CD1c-positive myeloid dendritic cell (primary cell): Measurements from ENCODE around the gene MAP4K5.
"Not testable (repeated sequence)": the region's sequence is repeated elsewhere in the genome, so short reads cannot be mapped to it uniquely, and the experiment has no call there.

Source experiments
- DNase-seq: peaks from one replicate; pipeline ENCODE4 v3.0.0-alpha.2; 2016; ENCODE audit errors: extremely low spot score

Gene MAP4K5

GRCh38 chr14:50531595-50532501 lies 521 bp downstream of the MAP4K5 start:
- peak; percentile 19 for DNase-seq

GRCh38 chr14:50530794-50531365 lies 1.5 kb downstream of the MAP4K5 start:
- no peak for DNase-seq

- DNase-seq, result no peak
These were observed 2.0 kb downstream of the MAP4K5 start for GRCh38 chr14:50530358-50530757.

GRCh38 chr14:50529288-50530179 lies 2.8 kb downstream of the MAP4K5 start:
- DNase-seq, result no peak

GRCh38 chr14:50528000-50528399 lies 4.4 kb downstream of the MAP4K5 start:
- no peak for DNase-seq

GRCh38 chr14:50524731-50525515 lies 7.4 kb downstream of the MAP4K5 start:
- peak; percentile 66 for DNase-seq

GRCh38 chr14:50524060-50524459 lies 8.3 kb downstream of the MAP4K5 start:
- peak; percentile 23 for DNase-seq

GRCh38 chr14:50523271-50524041 lies 8.9 kb downstream of the MAP4K5 start:
- no peak for DNase-seq

- no peak for DNase-seq
These were observed 10.4 kb downstream of the MAP4K5 start for GRCh38 chr14:50521912-50522341.

GRCh38 chr14:50520947-50521815 lies 11.2 kb downstream of the MAP4K5 start:
- DNase-seq, result peak; percentile 16

- DNase-seq, result no peak
These were observed 16.3 kb downstream of the MAP4K5 start for GRCh38 chr14:50516091-50516490.

GRCh38 chr14:50512463-50512862 lies 19.9 kb downstream of the MAP4K5 start:
- DNase-seq, result no peak

GRCh38 chr14:50510157-50510556 lies 22.2 kb downstream of the MAP4K5 start:
- no peak for DNase-seq

GRCh38 chr14:50507078-50507477 lies 25.3 kb downstream of the MAP4K5 start:
- DNase-seq, result not testable (repeated sequence)

GRCh38 chr14:50501642-50502041 lies 30.7 kb downstream of the MAP4K5 start:
- DNase-seq, result no peak

GRCh38 chr14:50497351-50497750 lies 35.0 kb downstream of the MAP4K5 start:
- no peak for DNase-seq

GRCh38 chr14:50489851-50490250 lies 42.5 kb downstream of the MAP4K5 start:
- no peak for DNase-seq

GRCh38 chr14:50488521-50488920 lies 43.8 kb downstream of the MAP4K5 start:
- DNase-seq, result no peak

- DNase-seq, result no peak
These were observed 53.3 kb downstream of the MAP4K5 start for GRCh38 chr14:50479041-50479440.

- DNase-seq, result no peak
These were observed 54.6 kb downstream of the MAP4K5 start for GRCh38 chr14:50477760-50478159.
